ENCODE results near the gene PHAX. TPM values are rescaled to one million over a fixed set of nuclear protein-coding genes. Genes with fewer than 3 reads are reported as not detected.
"Not testable (repeated sequence)": the region's sequence is repeated elsewhere in the genome, so short reads cannot be mapped to it uniquely, and the experiment has no call there.

Gene PHAX
- total RNA-seq, 4 donors from 2014 or later = 57.3 to 83.4 (median 68.2) TPM

DNA sequence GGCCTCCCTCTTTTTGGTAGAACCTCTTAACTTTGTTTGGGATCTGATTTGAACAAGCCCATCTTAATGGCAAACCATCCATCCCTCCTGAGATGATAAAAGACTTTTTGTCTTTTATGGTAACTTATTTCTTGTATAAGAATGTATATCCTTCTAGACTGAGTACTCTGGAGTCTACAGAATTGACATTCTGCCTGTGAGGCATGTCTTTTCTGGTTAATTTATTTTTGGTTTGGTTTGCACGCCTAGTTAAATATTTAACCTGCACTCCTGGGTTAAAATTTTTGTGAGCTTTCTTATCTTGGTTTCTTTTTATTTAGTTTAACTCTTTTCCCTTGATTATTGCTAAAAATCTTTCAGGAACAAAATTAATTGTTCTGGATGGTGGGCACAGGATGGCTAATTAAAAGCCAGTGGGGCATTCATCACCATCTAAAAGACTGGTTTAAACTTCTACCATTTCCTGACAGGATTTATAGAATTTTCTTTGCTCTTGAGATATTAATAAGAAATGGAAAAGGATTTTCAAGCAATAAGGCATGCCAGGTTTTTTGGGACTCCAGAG is 50.3 kb downstream of the PHAX start:
- Histone ChIP-seq H3K27ac (no peak overlapping the region), H3K4me3 (no peak overlapping the region), H3K27me3 (no peaks in the 10 kb centered on the region), H3K4me1 (no peaks in the 10 kb centered on the region), H3K36me3 (no peaks in the 10 kb centered on the region), H3K9me3 (no peaks in the 10 kb centered on the region)
- WGBS, 2 donors (ENCODE audit: low coverage in 1 of 2) = 80 to 82% methylated on average over 1 of the region's 1 CpG
- ATAC-seq = no peak
- no peak for TF ChIP-seq POLR2AphosphoS5 (IDR thresholded peaks at IDR 0.05)
- TF ChIP-seq, protein P1, sequence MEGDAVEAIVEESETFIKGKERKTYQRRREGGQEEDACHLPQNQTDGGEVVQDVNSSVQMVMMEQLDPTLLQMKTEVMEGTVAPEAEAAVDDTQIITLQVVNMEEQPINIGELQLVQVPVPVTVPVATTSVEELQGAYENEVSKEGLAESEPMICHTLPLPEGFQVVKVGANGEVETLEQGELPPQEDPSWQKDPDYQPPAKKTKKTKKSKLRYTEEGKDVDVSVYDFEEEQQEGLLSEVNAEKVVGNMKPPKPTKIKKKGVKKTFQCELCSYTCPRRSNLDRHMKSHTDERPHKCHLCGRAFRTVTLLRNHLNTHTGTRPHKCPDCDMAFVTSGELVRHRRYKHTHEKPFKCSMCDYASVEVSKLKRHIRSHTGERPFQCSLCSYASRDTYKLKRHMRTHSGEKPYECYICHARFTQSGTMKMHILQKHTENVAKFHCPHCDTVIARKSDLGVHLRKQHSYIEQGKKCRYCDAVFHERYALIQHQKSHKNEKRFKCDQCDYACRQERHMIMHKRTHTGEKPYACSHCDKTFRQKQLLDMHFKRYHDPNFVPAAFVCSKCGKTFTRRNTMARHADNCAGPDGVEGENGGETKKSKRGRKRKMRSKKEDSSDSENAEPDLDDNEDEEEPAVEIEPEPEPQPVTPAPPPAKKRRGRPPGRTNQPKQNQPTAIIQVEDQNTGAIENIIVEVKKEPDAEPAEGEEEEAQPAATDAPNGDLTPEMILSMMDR (IDR thresholded peaks at IDR 0.05) = no peak
- TF ChIP-seq EP300 (IDR thresholded peaks at IDR 0.05) = no peak
- no peak for TF ChIP-seq POLR2A (IDR thresholded peaks at IDR 0.05)

- Histone ChIP-seq H3K9me3 (no peaks in the 10 kb centered on the region), H3K36me3 (no peaks in the 10 kb centered on the region), H3K27me3 (no peaks in the 10 kb centered on the region), H3K4me1 (no peaks in the 10 kb centered on the region), H3K27ac (no peak overlapping the region), H3K4me3 (no peak overlapping the region)
- no peak for TF ChIP-seq POLR2A (IDR thresholded peaks at IDR 0.05)
- no peak for TF ChIP-seq EP300 (IDR thresholded peaks at IDR 0.05)
- TF ChIP-seq, protein P1 (IDR thresholded peaks at IDR 0.05) = peak; percentile 60 to 77 (median 64)
- WGBS, 2 donors (ENCODE audit: low coverage in 1 of 2) = 0 to 3% methylated on average over 5 of the region's 5 CpGs
- ATAC-seq = no peak
Observed at GRCh38 chr5:126656401-126657007, 55.8 kb downstream of the PHAX start.

DNA sequence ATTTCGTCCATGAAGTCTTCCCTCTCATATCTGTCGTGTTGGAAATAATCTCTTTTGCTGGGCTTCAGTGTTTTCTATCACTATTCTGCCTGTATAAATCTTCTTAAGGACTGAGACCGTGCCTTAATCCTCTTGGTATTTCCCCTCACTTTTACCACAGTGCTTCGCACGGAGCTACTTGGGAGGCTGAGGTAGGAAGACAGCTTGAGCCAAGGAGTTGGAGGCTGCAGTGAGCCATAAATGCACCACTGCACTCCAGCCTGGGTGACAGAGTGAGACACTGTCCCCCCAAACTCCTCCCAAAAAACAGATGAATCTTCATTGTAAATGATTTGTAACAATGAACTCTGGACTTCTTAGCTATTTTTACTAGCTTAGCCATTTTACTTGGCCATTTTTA is 57.8 kb downstream of the PHAX start:
- Histone ChIP-seq H3K36me3 (no peaks in the 10 kb centered on the region), H3K9me3 (no peaks in the 10 kb centered on the region), H3K27ac (no peak overlapping the region), H3K4me3 (no peak overlapping the region), H3K4me1 (no peaks in the 10 kb centered on the region), H3K27me3 (no peaks in the 10 kb centered on the region)
- TF ChIP-seq POLR2A (IDR thresholded peaks at IDR 0.05) = no peak
- TF ChIP-seq, protein P1 (IDR thresholded peaks at IDR 0.05) = no peak
- no peak for TF ChIP-seq EP300 (IDR thresholded peaks at IDR 0.05)
- no peak for TF ChIP-seq POLR2AphosphoS5 (IDR thresholded peaks at IDR 0.05)
- no peak for ATAC-seq
- 48 to 63% methylated on average over 3 to 5 of the region's 5 CpGs for WGBS, 2 donors (ENCODE audit: low coverage in 1 of 2)

DNA sequence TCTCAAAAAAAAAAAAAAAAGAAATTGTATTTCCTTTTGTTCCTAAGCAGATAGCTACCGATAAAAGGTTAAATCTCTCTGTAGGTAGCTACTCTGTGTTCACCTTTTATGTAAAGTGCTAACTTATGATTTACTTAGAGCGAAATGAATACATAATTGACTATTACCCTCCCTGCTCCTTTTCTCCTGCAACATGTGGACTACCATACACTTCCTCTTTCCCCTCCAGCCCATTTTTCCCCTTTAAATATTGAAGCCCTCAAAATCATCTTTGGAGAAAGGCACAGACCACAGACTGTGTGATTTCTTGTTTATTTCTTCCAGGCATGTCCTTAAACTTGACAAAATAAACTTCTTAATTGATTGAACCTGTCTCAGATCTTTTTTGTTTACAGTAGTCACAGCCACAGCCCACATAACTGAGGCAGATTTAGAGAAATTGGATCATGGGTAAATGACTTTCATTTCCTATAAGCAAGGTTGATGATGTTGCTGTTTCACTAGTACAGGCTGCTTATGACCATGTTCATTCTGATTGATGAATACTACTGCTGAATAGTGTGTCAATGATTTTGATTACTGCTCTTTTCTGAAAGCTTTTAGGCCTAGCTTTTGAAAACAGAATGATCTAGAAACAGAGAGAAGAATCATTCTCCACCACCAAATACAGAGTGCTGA is 59.2 kb downstream of the PHAX start:
- ATAC-seq = no peak
- TF ChIP-seq POLR2A (IDR thresholded peaks at IDR 0.05) = no peak
- TF ChIP-seq, protein P1 (IDR thresholded peaks at IDR 0.05) = no peak
- no peak for TF ChIP-seq EP300 (IDR thresholded peaks at IDR 0.05)
- no peak for TF ChIP-seq POLR2AphosphoS5 (IDR thresholded peaks at IDR 0.05)
- Histone ChIP-seq H3K27me3 (no peaks in the 10 kb centered on the region), H3K4me1 (no peaks in the 10 kb centered on the region), H3K4me3 (no peak overlapping the region), H3K36me3 (no peaks in the 10 kb centered on the region), H3K9me3 (no peaks in the 10 kb centered on the region), H3K27ac (no peak overlapping the region)
- 91% methylated on average over 2 of the region's 2 CpGs for WGBS, 2 donors (ENCODE audit: low coverage in 1 of 2)

DNA sequence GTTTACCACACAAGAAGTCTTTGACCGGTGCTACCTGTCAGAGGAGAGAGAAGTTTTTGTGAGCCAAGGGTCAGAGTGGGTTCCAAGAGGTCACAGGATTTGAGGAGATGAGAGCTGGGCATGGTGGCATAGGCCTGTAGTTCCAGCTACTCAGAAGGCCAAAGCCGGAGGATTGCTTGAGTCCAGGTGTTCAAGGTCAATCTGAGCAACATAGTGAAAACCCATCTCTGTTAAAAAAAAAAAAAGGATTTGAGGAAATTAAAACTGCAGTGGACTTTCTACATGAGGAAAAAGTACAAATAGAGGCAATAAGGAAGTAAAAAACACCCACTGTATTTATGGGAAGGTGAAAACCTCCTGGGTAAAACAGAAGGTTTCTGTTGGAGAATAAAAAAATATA is 63.8 kb downstream of the PHAX start:
- no peak for ATAC-seq
- Histone ChIP-seq H3K4me1 (no peaks in the 10 kb centered on the region), H3K36me3 (no peaks in the 10 kb centered on the region), H3K9me3 (peaks cover 0 to 1% (median 0%) of the 10 kb centered on the region in 3 donors), H3K27me3 (no peaks in the 10 kb centered on the region), H3K4me3 (no peak overlapping the region), H3K27ac (no peak overlapping the region)
- TF ChIP-seq POLR2A (IDR thresholded peaks at IDR 0.05) = no peak
- TF ChIP-seq, protein P1 (IDR thresholded peaks at IDR 0.05) = no peak
- TF ChIP-seq EP300 (IDR thresholded peaks at IDR 0.05) = no peak
- TF ChIP-seq POLR2AphosphoS5 (IDR thresholded peaks at IDR 0.05) = no peak
- 75 to 100% methylated on average over 1 of the region's 2 CpGs for WGBS, 2 donors (ENCODE audit: low coverage in 1 of 2)

GRCh38 chr5:126670109-126670508 is 69.4 kb downstream of the PHAX start:
- not testable (repeated sequence) for H3K27ac ChIP-seq, H3K36me3 ChIP-seq, ATAC-seq, H3K4me1 ChIP-seq, H3K9me3 ChIP-seq, H3K27me3 ChIP-seq, H3K4me3 ChIP-seq
- 88% methylated on average over 1 of the region's 1 CpG; no CpG with 5 or more reads in 1 of the 2 donors for WGBS, 2 donors (ENCODE audit: low coverage in 1 of 2)

GRCh38 chr5:126671681-126672080 is 70.9 kb downstream of the PHAX start:
- not testable (repeated sequence) for H3K36me3 ChIP-seq, ATAC-seq, H3K4me1 ChIP-seq, H3K27ac ChIP-seq, H3K4me3 ChIP-seq, H3K9me3 ChIP-seq, H3K27me3 ChIP-seq
- 77 to 83% methylated on average over 2 to 3 of the region's 3 CpGs for WGBS, 2 donors (ENCODE audit: low coverage in 1 of 2)

All from gastroesophageal sphincter (tissue), 4 donors.